ENCODE data around the gene LRIT3. TPM values are rescaled to one million over a fixed set of nuclear protein-coding genes. Genes with fewer than 3 reads are reported as not detected.

The LRIT3 gene
- total and polyA plus RNA-seq, 2 of the 13 experiments (the other 11 are each of a cell fraction or from before 2014, with no cell fraction given): 0.03 TPM; not detected in 1

DNA sequence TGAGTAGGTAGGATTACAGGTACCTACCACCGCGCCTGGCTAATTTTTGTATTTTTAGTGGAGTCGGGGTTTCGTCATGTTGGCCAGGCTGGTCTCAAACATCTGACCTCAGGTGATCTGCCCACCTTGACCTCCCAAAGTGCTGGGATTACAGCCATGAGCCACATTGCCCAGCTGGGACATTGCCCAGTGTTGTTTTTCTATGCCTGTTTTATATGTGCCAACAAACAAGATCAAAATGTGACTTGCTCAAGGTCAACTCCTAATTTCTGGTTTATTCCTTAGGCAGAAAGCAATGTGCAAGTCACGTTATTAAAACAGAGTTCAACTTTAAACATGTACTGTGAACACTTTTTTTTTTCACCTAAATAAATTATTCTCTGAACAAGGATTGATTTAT, 2.7 kb downstream of the LRIT3 start:
- no peak overlapping the region for H3K27ac ChIP-seq (ENCODE audit: extremely low read length, insufficient read depth, low read length)
- TF ChIP-seq, protein P1, sequence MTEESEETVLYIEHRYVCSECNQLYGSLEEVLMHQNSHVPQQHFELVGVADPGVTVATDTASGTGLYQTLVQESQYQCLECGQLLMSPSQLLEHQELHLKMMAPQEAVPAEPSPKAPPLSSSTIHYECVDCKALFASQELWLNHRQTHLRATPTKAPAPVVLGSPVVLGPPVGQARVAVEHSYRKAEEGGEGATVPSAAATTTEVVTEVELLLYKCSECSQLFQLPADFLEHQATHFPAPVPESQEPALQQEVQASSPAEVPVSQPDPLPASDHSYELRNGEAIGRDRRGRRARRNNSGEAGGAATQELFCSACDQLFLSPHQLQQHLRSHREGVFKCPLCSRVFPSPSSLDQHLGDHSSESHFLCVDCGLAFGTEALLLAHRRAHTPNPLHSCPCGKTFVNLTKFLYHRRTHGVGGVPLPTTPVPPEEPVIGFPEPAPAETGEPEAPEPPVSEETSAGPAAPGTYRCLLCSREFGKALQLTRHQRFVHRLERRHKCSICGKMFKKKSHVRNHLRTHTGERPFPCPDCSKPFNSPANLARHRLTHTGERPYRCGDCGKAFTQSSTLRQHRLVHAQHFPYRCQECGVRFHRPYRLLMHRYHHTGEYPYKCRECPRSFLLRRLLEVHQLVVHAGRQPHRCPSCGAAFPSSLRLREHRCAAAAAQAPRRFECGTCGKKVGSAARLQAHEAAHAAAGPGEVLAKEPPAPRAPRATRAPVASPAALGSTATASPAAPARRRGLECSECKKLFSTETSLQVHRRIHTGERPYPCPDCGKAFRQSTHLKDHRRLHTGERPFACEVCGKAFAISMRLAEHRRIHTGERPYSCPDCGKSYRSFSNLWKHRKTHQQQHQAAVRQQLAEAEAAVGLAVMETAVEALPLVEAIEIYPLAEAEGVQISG (CRISPR knock-in tag; IDR thresholded peaks at IDR 0.05): no peak
- no peak for TF ChIP-seq ZSCAN30 (CRISPR knock-in tag; IDR thresholded peaks at IDR 0.05)
- TF ChIP-seq, protein P2, sequence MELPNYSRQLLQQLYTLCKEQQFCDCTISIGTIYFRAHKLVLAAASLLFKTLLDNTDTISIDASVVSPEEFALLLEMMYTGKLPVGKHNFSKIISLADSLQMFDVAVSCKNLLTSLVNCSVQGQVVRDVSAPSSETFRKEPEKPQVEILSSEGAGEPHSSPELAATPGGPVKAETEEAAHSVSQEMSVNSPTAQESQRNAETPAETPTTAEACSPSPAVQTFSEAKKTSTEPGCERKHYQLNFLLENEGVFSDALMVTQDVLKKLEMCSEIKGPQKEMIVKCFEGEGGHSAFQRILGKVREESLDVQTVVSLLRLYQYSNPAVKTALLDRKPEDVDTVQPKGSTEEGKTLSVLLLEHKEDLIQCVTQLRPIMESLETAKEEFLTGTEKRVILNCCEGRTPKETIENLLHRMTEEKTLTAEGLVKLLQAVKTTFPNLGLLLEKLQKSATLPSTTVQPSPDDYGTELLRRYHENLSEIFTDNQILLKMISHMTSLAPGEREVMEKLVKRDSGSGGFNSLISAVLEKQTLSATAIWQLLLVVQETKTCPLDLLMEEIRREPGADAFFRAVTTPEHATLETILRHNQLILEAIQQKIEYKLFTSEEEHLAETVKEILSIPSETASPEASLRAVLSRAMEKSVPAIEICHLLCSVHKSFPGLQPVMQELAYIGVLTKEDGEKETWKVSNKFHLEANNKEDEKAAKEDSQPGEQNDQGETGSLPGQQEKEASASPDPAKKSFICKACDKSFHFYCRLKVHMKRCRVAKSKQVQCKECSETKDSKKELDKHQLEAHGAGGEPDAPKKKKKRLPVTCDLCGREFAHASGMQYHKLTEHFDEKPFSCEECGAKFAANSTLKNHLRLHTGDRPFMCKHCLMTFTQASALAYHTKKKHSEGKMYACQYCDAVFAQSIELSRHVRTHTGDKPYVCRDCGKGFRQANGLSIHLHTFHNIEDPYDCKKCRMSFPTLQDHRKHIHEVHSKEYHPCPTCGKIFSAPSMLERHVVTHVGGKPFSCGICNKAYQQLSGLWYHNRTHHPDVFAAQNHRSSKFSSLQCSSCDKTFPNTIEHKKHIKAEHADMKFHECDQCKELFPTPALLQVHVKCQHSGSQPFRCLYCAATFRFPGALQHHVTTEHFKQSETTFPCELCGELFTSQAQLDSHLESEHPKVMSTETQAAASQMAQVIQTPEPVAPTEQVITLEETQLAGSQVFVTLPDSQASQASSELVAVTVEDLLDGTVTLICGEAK (IDR thresholded peaks at IDR 0.05): no peak
- TF ChIP-seq, protein P2 (CRISPR knock-in tag; IDR thresholded peaks at IDR 0.05): no peak
- TF ChIP-seq, protein P3, sequence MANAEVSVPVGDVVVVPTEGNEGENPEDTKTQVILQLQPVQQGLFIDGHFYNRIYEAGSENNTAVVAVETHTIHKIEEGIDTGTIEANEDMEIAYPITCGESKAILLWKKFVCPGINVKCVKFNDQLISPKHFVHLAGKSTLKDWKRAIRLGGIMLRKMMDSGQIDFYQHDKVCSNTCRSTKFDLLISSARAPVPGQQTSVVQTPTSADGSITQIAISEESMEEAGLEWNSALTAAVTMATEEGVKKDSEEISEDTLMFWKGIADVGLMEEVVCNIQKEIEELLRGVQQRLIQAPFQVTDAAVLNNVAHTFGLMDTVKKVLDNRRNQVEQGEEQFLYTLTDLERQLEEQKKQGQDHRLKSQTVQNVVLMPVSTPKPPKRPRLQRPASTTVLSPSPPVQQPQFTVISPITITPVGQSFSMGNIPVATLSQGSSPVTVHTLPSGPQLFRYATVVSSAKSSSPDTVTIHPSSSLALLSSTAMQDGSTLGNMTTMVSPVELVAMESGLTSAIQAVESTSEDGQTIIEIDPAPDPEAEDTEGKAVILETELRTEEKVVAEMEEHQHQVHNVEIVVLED (CRISPR knock-in tag; IDR thresholded peaks at IDR 0.05; ENCODE audit: borderline replicate concordance): no peak
- TF ChIP-seq, protein P4, sequence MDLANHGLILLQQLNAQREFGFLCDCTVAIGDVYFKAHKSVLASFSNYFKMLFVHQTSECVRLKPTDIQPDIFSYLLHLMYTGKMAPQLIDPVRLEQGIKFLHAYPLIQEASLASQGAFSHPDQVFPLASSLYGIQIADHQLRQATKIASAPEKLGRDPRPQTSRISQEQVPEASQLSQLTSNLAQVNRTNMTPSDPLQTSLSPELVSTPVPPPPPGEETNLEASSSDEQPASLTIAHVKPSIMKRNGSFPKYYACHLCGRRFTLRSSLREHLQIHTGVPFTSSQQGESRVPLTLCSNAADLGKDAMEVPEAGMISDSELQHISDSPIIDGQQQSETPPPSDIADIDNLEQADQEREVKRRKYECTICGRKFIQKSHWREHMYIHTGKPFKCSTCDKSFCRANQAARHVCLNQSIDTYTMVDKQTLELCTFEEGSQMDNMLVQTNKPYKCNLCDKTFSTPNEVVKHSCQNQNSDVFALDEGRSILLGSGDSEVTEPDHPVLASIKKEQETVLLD (CRISPR knock-in tag; IDR thresholded peaks at IDR 0.05; ENCODE audit: low read depth): no peak

More for the DNA sequence above, 2.7 kb downstream of the LRIT3 start:
- FAIRE-seq: no peak
- H3K79me2 ChIP-seq (ENCODE audit: insufficient read depth, low read length): no peaks in the 10 kb centered on the region
- ATAC-seq: no peak
- BruUV-seq (replicated peaks): no TSS peak
- H3K9ac ChIP-seq (ENCODE audit: insufficient read depth, low read depth, low read length): no peak overlapping the region
- H3K4me1 ChIP-seq (ENCODE audit: insufficient read depth, low read length): no peaks in the 10 kb centered on the region
- H2AFZ ChIP-seq (ENCODE audit: low read length): no peak overlapping the region
- in situ Hi-C loops (cut with HindIII; ENCODE audit: extremely low pct_ligation_motif_present, low pct_unique_long_range_greater_than_20kb): no loop called here
- no peaks in the 10 kb centered on the region for H3K9me3 ChIP-seq (ENCODE audit: low read length)
- H3K4me3 ChIP-seq (replicated peaks in 1 of 3; ENCODE audit: insufficient read depth in 1 of 3, low read depth in 2 of 3, low read length in 3 of 3): no peak overlapping the region
- whole genome bisulfite sequencing (ENCODE audit: low lambda C conversion rate): 45% methylated on average over 5 of the region's 5 CpGs
- POLR2A ChIA-PET: no interaction called here
- H3K36me3 ChIP-seq (replicated peaks in 1 of 2; ENCODE audit: control insufficient read depth in 1 of 2, insufficient read depth in 2 of 2, low read length in 2 of 2): no peaks in the 10 kb centered on the region
- H3K27me3 ChIP-seq (ENCODE audit: control insufficient read depth in 1 of 2, insufficient read depth in 2 of 2, low read length in 2 of 2): peaks cover 0 to 5% of the 10 kb centered on the region in 2 experiments; a peak in 1 of 5 replicates
- intact Hi-C loops (cut with micrococcal nuclease; ENCODE audit: unreplicated experiment): no loop called here
- DNase-seq (ENCODE audit: low spot score): no peak
- CTCF ChIA-PET (ENCODE audit: low intra/inter-chr PET ratio, low total read pairs): no interaction called here
- no peaks in the 10 kb centered on the region for H4K20me1 ChIP-seq (ENCODE audit: insufficient read depth, low read length)
- no peak overlapping the region for H3K4me2 ChIP-seq (ENCODE audit: low read depth, low read length)

Measured in HepG2 (cell line).